OCI-LY7 (cell line): Measurements from ENCODE around the gene PDXP.

Source experiments
- EZH2phosphoT487 ChIP-seq: fragments of 200-600 bp; sonication (generic); IDR thresholded peaks from 2 replicates; pipeline ENCODE4 v1.6.1; 2018; ENCODE audit warnings: low read depth, borderline replicate concordance, mild to moderate bottlenecking, mixed run types, antibody characterized with exemption, low read length, moderate library complexity, mixed read lengths
- TF ChIP-seq, protein P1 (sequence below): fragments of 200-600 bp; sonication (generic); conservative IDR thresholded peaks from 2 replicates; pipeline ENCODE4 v1.5.1; 2014; ENCODE audit warnings: mild to moderate bottlenecking, antibody characterized with exemption, low read length, moderate library complexity, mixed read lengths

DNA sequence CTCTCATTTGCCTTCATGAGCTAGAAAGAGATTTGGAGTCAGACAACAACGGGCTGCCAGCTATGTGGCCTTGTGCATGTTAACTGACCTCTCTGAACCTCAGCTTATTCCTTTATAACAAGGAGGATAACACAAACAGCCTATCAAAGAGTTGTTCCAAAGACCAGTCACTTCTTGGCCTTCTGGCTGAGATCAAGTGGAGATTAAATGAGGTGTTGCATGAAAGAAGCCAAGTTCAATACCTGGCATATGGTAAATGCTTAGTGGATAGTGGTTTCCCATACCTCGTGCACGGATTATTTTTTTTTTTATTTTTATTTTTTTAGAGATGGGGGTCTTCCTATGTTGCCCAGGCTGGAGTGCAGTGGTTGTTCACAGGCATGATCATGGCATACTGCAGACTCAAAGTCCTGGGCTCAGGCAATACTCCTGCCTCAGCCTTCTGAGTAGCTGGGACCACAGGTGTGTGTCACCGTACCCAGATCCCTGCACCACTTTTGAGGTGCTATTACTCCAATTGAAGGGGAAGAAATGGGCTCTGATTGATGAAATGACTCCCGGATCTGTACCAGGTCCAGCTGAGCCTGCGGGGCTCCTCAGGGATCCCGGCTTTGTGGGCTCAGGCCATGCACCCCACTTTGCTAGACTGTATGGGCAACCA lies 21.8 kb downstream of the PDXP start:
- TF ChIP-seq, protein P1, sequence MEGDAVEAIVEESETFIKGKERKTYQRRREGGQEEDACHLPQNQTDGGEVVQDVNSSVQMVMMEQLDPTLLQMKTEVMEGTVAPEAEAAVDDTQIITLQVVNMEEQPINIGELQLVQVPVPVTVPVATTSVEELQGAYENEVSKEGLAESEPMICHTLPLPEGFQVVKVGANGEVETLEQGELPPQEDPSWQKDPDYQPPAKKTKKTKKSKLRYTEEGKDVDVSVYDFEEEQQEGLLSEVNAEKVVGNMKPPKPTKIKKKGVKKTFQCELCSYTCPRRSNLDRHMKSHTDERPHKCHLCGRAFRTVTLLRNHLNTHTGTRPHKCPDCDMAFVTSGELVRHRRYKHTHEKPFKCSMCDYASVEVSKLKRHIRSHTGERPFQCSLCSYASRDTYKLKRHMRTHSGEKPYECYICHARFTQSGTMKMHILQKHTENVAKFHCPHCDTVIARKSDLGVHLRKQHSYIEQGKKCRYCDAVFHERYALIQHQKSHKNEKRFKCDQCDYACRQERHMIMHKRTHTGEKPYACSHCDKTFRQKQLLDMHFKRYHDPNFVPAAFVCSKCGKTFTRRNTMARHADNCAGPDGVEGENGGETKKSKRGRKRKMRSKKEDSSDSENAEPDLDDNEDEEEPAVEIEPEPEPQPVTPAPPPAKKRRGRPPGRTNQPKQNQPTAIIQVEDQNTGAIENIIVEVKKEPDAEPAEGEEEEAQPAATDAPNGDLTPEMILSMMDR, result no peak
- no peak for TF ChIP-seq EZH2phosphoT487
